A673 (cell line): ENCODE measurements around the gene HBE1.

Source experiments
- EZH2 ChIP-seq: fragments of 200-600 bp; sonication (generic); IDR thresholded peaks from 2 replicates; pipeline ENCODE4 v1.6.1; 2017; ENCODE audit warnings: borderline replicate concordance, low read depth, mild to moderate bottlenecking, mixed read lengths, antibody characterized with exemption, low read length; ENCODE audit not compliant: poor library complexity, severe bottlenecking
- TF ChIP-seq, protein P1 (sequence below): fragments of 300-800, 200-600 bp; sonication (generic); conservative IDR thresholded peaks from 2 replicates; pipeline ENCODE4 v1.5.1; 2017; ENCODE audit warnings: low read depth, mild to moderate bottlenecking, antibody characterized with exemption, low read length, moderate library complexity, mixed read lengths

DNA sequence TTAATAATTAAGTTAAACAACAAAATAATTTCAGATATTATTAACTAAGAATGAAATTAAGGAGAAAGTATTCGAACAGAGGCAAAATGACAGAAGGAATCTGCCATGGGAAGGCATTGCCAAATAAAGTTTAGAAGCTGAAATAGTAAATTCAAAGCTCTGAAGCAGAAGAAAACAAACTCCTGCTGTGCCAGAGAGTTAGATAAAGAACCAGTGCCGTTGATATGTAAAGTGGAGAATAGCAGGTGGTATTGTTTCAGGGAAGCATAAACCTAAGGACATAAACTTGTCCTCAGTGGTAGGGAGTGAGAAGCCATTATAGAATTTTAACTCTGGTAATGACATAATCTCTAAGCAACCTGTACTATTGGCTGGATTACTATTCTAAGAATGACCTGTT is 12.4 kb downstream of the HBE1 start:
- TF ChIP-seq, protein P1, sequence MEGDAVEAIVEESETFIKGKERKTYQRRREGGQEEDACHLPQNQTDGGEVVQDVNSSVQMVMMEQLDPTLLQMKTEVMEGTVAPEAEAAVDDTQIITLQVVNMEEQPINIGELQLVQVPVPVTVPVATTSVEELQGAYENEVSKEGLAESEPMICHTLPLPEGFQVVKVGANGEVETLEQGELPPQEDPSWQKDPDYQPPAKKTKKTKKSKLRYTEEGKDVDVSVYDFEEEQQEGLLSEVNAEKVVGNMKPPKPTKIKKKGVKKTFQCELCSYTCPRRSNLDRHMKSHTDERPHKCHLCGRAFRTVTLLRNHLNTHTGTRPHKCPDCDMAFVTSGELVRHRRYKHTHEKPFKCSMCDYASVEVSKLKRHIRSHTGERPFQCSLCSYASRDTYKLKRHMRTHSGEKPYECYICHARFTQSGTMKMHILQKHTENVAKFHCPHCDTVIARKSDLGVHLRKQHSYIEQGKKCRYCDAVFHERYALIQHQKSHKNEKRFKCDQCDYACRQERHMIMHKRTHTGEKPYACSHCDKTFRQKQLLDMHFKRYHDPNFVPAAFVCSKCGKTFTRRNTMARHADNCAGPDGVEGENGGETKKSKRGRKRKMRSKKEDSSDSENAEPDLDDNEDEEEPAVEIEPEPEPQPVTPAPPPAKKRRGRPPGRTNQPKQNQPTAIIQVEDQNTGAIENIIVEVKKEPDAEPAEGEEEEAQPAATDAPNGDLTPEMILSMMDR = no peak
- TF ChIP-seq EZH2 = no peak
